Erythroblast (primary cell): ENCODE data around the gene MSH3.

ENCODE experiments used
- GATA1 ChIP-seq: IDR thresholded peaks from 2 replicates; pipeline ENCODE4 v1.6.1; 2011; ENCODE audit warnings: low read depth, mild to moderate bottlenecking, control low read depth, low read length, moderate library complexity
- POLR2A ChIP-seq: IDR thresholded peaks from 2 replicates; pipeline ENCODE4 v1.6.1; 2011; ENCODE audit warnings: mild to moderate bottlenecking, low read length

- no peak for TF ChIP-seq POLR2A
- no peak for TF ChIP-seq GATA1
Observed at GRCh38 chr5:80884929-80885328, 230.5 kb downstream of the MSH3 start.
